ENCODE data around the gene MAPK14. TPM values are rescaled to one million over a fixed set of nuclear protein-coding genes. Genes with fewer than 3 reads are reported as not detected.

The MAPK14 gene
- total and polyA plus RNA-seq, 10 of the 15 experiments (the other 5 are each of a cell fraction or from before 2014, with no cell fraction given) = 12.5 to 59.5 (median 43.0) TPM

DNA sequence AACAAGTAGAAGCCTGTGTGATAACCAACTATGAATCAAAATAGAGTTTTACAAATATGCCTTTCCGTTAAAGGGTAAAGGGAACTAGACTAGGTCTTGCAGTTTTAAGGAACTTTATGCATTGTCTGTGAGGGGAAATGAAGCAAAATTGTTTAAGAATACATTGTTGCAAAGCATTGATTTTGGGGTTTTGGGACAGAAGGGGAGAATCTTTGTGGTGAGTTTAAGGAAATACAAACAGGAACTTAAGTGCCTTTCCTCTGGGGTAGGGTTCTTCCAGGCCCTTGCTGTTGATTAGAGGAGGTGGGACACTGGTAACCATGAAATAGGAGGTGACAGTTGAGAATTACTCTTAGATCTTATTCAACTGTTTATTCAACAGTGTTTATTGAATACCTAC lies 4.7 kb downstream of the MAPK14 start:
- TF ChIP-seq IKZF2 (IDR thresholded peaks at IDR 0.05) = no peak
- TF ChIP-seq CUX1 (IDR thresholded peaks at IDR 0.05; ENCODE audit: insufficient replicate concordance, low read depth, low read length) = no peak
- peak; percentile 36; the same call in 1 of the 2 replicates for TF ChIP-seq RUNX3 (IDR thresholded peaks at IDR 0.05; ENCODE audit: low read length)
- TF ChIP-seq ZNF384 (IDR thresholded peaks at IDR 0.05; ENCODE audit: borderline replicate concordance, low read depth, low read length) = no peak
- TF ChIP-seq HDAC6 (IDR thresholded peaks at IDR 0.05; ENCODE audit: unreplicated experiment) = no peak
- no peak for DNase-seq (ENCODE audit: low read depth, low spot score)
- 92% methylated on average over 1 of the region's 1 CpG for WGBS (ENCODE audit: insufficient coverage, insufficient replicate concordance, low lambda C conversion rate, missing lambda C conversion rate)
- H3K9ac ChIP-seq (ENCODE audit: control insufficient read depth, insufficient read depth, low read length) = peak overlapping the region; percentile 21; the same call in 1 of the 2 replicates
- no TSS peak for BruUV-seq (replicated peaks)
- peaks cover 93% of the 10 kb centered on the region for H3K79me2 ChIP-seq (ENCODE audit: control insufficient read depth, insufficient read depth, low read length)
- ChIA-PET CTCF (interaction anchor here (2.5 to 4.2 kb wide), 2 partner anchors 13 to 63 kb away, joined by 9 to 44 read pairs; no protein-coding TSS in a partner anchor), RAD21 (ENCODE audit: unreplicated experiment) (interaction anchor here (0.6 to 2.3 kb wide), 3 partner anchors 63 to 1669 kb away, joined by 3 to 16 read pairs (median 8); no protein-coding TSS in a partner anchor), SMC1A (ENCODE audit: uncharacterized antibody, unreplicated experiment) (interaction anchor here (1.0 to 2.4 kb wide), 4 partner anchors 14 to 163 kb away, joined by 3 to 17 read pairs (median 5); no protein-coding TSS in a partner anchor), POLR2A (interaction anchor here (0.5 to 1.5 kb wide), 4 partner anchors 16 to 371 kb away, joined by 3 to 5 read pairs (median 4); no protein-coding TSS in a partner anchor)
- peaks cover 8% of the 10 kb centered on the region for H3K4me1 ChIP-seq (ENCODE audit: control insufficient read depth, insufficient read depth, low read length)
- H3K36me3 ChIP-seq (ENCODE audit: control insufficient read depth in 2 of 2, insufficient read depth in 2 of 2, low read length in 1 of 2) = no peaks in the 10 kb centered on the region
- H3K27me3 ChIP-seq (replicated peaks in 1 of 2; ENCODE audit: control insufficient read depth in 2 of 2, insufficient read depth in 2 of 2, low read length in 1 of 2) = no peaks in the 10 kb centered on the region
- FAIRE-seq = no peak
- no peaks in the 10 kb centered on the region for H3K9me3 ChIP-seq (replicated peaks; ENCODE audit: control insufficient read depth, insufficient read depth, low read length)
- no peak for ATAC-seq
- no peaks in the 10 kb centered on the region for H4K20me1 ChIP-seq (ENCODE audit: control insufficient read depth, insufficient read depth)
- peak overlapping the region; percentile 73 for H3K4me2 ChIP-seq (ENCODE audit: control insufficient read depth, insufficient read depth)
- peak overlapping the region; percentile 10 for H3K27ac ChIP-seq (ENCODE audit: control insufficient read depth, insufficient read depth)
- in situ Hi-C loops (cut with MboI) (no loop called here), intact Hi-C loops (cut with micrococcal nuclease; ENCODE audit: unreplicated experiment) (no loop called here)
- H3K4me3 ChIP-seq = peak overlapping the region; percentile 9; the same call in 1 of the 2 replicates
- H2AFZ ChIP-seq (ENCODE audit: control insufficient read depth, low read depth, low read length) = no peak overlapping the region
